Tibial nerve (tissue), 4 donors: ENCODE measurements around the gene GALM. TPM values are rescaled to one million over a fixed set of nuclear protein-coding genes. Genes with fewer than 3 reads are reported as not detected.
"Not testable (repeated sequence)": the region's sequence is repeated elsewhere in the genome, so short reads cannot be mapped to it uniquely, and the experiment has no call there.

Source experiments
- DNase-seq, 2 donors: peaks; one replicate each; pipeline ENCODE4 v3.0.0-alpha.2; 2019; ENCODE audit warnings: low spot score in 2 of 2
- H3K27ac ChIP-seq, 4 donors: fragments of 200-600 bp; sonication (generic) in 3 of 4; one replicate each; pipeline ENCODE4 v1.5.1; 2017 to 2019; ENCODE audit warnings: mild to moderate bottlenecking in 1 of 4
- H3K27me3 ChIP-seq, 2 donors: fragments of 200-600 bp; sonication (generic) in 1 of 2; one replicate each; pipeline versions ENCODE4 v1.5.1 to v1.6.0; 2017 to 2019
- H3K36me3 ChIP-seq, 3 donors: fragments of 200-600 bp; sonication (generic); one replicate each; pipeline ENCODE4 v1.5.1; 2018 to 2019
- H3K4me1 ChIP-seq, 4 donors: fragments of 200-600 bp; sonication (generic) in 3 of 4; one replicate each; pipeline ENCODE4 v1.5.1; 2017 to 2019
- H3K4me3 ChIP-seq, 4 donors: fragments of 200-600 bp; sonication (generic) in 3 of 4; one replicate each; pipeline ENCODE4 v1.5.1; 2017 to 2019; ENCODE audit warnings: mild to moderate bottlenecking in 1 of 4, moderate library complexity in 1 of 4
- H3K9me3 ChIP-seq, 4 donors: fragments of 200-600 bp; sonication (generic) in 3 of 4; one replicate each; pipeline ENCODE4 v1.5.1; 2017 to 2019
- EP300 ChIP-seq, 2 donors: sonication (generic); formaldehyde crosslinking; IDR thresholded peaks; one replicate each; pipeline ENCODE4 v1.6.1; 2017; ENCODE audit warnings: antibody characterized with exemption in 2 of 2, mild to moderate bottlenecking in 1 of 2
- POLR2A ChIP-seq, 2 donors: fragments of 450-650 bp; IDR thresholded peaks; one replicate each; pipeline ENCODE4 v1.6.1; 2017; ENCODE audit warnings: antibody characterized with exemption in 2 of 2, mild to moderate bottlenecking in 2 of 2, moderate library complexity in 2 of 2
- WGBS, 2 donors: methylation state at CpG; one replicate each; pipeline ENCODE4 v1.1.5; 2018; 5-methylcytosine and 5-hydroxymethylcytosine counted together
- total RNA-seq, 4 donors: library from RNA; depleted of rRNA; stranded (reverse); fragments of >200 nt; gene quantifications; one replicate each; pipeline ENCODE4 v1.1.0, GENCODE V29; 2016
- TF ChIP-seq, protein P1 (sequence below), 5 experiments: fragments of 200-600 bp in 3 of 5; fragments of 450-650 bp in 2 of 5; sonication (generic) in 3 of 5; IDR thresholded peaks; one replicate each; pipeline ENCODE4 v1.5.1; 2016 to 2019; ENCODE audit warnings: antibody characterized with exemption in 5 of 5, mild to moderate bottlenecking in 3 of 5, moderate library complexity in 2 of 5

GALM gene
- total RNA-seq, 4 donors from 2014 or later = 20.7 to 57.9 (median 34.2) TPM

DNA sequence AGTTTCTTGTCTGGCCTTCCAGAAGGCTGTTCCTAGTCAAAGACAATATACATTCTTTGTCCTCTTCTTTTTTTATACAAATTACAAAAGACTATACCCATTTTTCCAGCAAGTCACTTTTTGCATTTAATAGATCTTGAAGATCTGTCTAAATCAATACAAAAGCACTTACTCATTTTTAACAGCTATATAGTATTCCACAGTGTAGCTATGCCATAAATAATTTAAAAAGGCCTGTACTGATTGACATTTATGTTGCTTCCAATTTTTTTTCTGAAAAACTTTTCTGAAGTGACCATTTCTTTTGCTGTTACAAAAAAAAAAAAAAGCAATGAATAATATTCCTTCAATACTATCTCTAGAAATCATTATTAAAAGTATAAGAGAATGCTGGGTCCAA is 32.9 kb upstream of the GALM start:
- TF ChIP-seq EP300 (IDR thresholded peaks at IDR 0.05) = no peak
- TF ChIP-seq, protein P1, sequence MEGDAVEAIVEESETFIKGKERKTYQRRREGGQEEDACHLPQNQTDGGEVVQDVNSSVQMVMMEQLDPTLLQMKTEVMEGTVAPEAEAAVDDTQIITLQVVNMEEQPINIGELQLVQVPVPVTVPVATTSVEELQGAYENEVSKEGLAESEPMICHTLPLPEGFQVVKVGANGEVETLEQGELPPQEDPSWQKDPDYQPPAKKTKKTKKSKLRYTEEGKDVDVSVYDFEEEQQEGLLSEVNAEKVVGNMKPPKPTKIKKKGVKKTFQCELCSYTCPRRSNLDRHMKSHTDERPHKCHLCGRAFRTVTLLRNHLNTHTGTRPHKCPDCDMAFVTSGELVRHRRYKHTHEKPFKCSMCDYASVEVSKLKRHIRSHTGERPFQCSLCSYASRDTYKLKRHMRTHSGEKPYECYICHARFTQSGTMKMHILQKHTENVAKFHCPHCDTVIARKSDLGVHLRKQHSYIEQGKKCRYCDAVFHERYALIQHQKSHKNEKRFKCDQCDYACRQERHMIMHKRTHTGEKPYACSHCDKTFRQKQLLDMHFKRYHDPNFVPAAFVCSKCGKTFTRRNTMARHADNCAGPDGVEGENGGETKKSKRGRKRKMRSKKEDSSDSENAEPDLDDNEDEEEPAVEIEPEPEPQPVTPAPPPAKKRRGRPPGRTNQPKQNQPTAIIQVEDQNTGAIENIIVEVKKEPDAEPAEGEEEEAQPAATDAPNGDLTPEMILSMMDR (IDR thresholded peaks at IDR 0.05) = no peak
- TF ChIP-seq POLR2A (IDR thresholded peaks at IDR 0.05) = no peak
- Histone ChIP-seq H3K27ac (no peak overlapping the region), H3K4me1 (peaks cover 0 to 9% (median 0%) of the 10 kb centered on the region in 4 donors), H3K36me3 (no peaks in the 10 kb centered on the region), H3K27me3 (no peaks in the 10 kb centered on the region), H3K9me3 (peaks cover 0 to 5% (median 0%) of the 10 kb centered on the region in 4 donors), H3K4me3 (no peak overlapping the region)
- DNase-seq = no peak

DNA sequence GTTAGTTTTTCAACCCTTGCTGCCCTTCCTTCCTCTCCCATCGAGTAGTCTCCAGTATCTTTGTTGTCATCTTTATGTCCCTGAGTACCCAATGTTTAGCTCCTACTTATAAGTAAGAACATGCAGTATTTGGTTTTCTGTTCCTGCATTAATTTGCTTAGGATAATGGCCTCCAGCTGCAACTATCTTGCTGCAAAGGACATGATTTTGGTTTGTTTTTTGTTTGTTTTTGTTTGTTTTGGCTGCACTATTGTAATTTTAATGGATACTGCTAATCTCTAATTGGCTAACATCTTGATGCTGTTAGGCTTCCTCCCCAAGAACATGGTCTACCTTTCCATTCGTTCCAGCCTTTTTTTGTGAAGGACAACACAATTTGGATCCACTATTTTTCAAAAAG is 32.0 kb upstream of the GALM start:
- TF ChIP-seq, protein P1 (IDR thresholded peaks at IDR 0.05) = no peak
- 41% methylated on average over 2 of the region's 2 CpGs for WGBS, 2 donors

DNA sequence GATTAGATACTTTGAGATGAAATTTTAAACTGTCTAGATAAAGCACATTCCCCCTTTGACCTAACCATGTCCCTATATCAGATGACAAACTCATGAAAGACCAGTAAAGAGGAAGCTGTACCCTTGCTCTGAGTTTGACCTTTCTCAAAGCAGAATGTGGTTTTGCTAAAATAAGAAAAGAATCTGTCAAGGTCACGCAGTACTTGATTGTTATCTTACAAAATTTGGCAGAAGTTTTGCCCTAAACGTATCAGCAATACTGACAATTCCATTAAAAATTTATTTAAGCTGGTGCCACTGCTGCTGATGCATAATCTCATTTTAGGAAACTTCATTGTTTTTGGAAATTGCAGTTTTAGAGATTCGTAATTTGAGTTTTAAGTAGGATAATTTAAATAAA is 31.2 kb upstream of the GALM start:
- Histone ChIP-seq H3K27ac (no peak overlapping the region), H3K36me3 (no peaks in the 10 kb centered on the region), H3K27me3 (no peaks in the 10 kb centered on the region), H3K4me1 (peaks cover 0 to 9% (median 0%) of the 10 kb centered on the region in 4 donors), H3K9me3 (peaks cover 0 to 3% (median 0%) of the 10 kb centered on the region in 4 donors), H3K4me3 (no peak overlapping the region)
- no peak for DNase-seq
- 29 to 32% methylated on average over 3 of the region's 3 CpGs for WGBS, 2 donors
- TF ChIP-seq, protein P1 (IDR thresholded peaks at IDR 0.05) = no peak
- TF ChIP-seq POLR2A (IDR thresholded peaks at IDR 0.05) = no peak
- peak in 1 of 2 donors; percentile 41 for TF ChIP-seq EP300 (IDR thresholded peaks at IDR 0.05)

More for the DNA sequence above, 32.0 kb upstream of the GALM start:
- Histone ChIP-seq H3K27ac (no peak overlapping the region), H3K4me1 (peaks cover 0 to 9% (median 0%) of the 10 kb centered on the region in 4 donors), H3K4me3 (no peak overlapping the region), H3K27me3 (no peaks in the 10 kb centered on the region), H3K9me3 (peaks cover 0 to 5% (median 0%) of the 10 kb centered on the region in 4 donors), H3K36me3 (no peaks in the 10 kb centered on the region)
- DNase-seq = no peak

DNA sequence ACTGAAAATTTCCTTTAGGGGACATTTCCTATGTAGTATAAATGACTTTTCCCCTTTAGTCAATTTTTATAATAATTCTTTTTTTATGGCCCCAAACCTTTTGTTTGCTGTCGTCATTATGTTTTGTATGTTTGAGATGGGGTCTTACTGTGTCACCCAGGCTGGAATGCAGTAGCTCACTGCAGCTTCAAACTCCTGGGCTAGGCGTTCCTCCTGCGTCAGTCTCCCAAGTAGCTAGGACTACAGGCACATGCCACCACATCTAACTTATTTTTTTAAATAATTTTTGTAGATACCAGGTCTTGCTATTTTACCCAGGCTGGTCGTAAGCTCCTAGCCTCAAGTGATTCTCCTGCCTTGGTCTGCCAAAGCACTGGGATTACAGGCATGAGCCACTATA is 30.8 kb upstream of the GALM start:
- TF ChIP-seq EP300 (IDR thresholded peaks at IDR 0.05) (no peak), POLR2A (IDR thresholded peaks at IDR 0.05) (no peak)
- TF ChIP-seq, protein P1 (IDR thresholded peaks at IDR 0.05) = no peak
- H3K4me1 ChIP-seq = peaks cover 0 to 9% (median 0%) of the 10 kb centered on the region in 4 donors
- H3K9me3 ChIP-seq = no peaks in the 10 kb centered on the region
- no peak overlapping the region for H3K27ac ChIP-seq
- H3K4me3 ChIP-seq = no peak overlapping the region
- H3K27me3 ChIP-seq = no peaks in the 10 kb centered on the region
- no peak for DNase-seq
- no peaks in the 10 kb centered on the region for H3K36me3 ChIP-seq
- WGBS, 2 donors = 77 to 78% methylated on average over 4 of the region's 4 CpGs

DNA sequence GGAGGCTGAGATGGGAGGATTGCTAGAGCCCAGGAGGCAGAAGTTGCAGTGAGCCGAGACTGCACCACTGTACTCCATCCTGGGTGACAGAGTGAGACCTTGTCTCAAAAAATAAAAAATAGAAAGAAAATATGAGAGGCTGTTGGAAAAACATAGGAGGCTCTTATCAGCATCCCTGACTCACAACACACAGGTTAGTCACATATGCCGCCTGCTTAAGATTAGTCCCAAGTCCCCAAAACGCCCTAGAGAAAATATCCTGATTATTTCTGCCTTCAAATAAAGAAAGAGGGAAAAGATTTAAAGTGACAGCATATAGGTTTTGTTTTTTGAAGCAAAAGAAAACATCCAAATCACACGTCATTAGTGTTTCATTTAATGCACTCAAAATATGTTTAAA is 29.8 kb upstream of the GALM start:
- H3K9me3 ChIP-seq = no peaks in the 10 kb centered on the region
- no peak overlapping the region for H3K4me3 ChIP-seq
- H3K27me3 ChIP-seq = no peaks in the 10 kb centered on the region
- no peaks in the 10 kb centered on the region for H3K36me3 ChIP-seq
- no peak overlapping the region for H3K27ac ChIP-seq
- 88 to 89% methylated on average over 4 of the region's 4 CpGs for WGBS, 2 donors
- no peak for DNase-seq
- H3K4me1 ChIP-seq = peaks cover 0 to 9% (median 0%) of the 10 kb centered on the region in 4 donors
- TF ChIP-seq, protein P1 (IDR thresholded peaks at IDR 0.05) = no peak
- TF ChIP-seq EP300 (IDR thresholded peaks at IDR 0.05) (no peak), POLR2A (IDR thresholded peaks at IDR 0.05) (no peak)

DNA sequence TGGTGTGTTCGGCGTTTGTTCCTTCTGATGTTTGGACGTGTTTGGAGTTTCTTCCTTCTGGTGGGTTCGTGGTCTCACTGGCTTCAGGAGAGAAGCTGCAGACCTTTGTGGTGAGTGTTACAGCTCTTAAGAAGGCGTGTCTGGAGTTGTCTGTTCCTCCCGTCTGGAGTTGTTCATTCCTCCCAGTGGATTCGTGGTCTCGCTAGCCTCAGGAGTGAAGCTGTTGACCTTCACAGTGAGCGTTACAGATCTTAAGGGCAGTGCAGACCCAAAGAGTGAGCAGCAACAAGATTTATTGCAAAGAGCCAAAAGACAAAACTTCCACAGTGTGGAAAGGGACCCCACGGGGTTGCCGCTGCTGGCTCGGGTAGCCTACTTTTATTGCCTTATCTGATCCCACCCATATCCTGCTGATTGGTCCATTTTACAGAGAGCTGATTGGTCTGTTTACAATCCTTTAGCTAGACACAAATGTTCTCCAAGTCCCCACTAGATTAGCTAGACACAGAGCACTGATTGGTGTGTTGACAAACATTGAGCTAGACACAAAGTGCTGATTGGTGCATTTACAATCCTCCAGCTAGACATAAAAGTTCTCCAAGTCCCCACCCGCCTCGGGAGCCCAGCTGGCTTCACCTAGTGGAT is 23.4 kb upstream of the GALM start:
- not testable (repeated sequence) for DNase-seq, H3K4me3 ChIP-seq, H3K27ac ChIP-seq, H3K9me3 ChIP-seq, H3K36me3 ChIP-seq, H3K27me3 ChIP-seq, H3K4me1 ChIP-seq
- 74 to 75% methylated on average over 14 of the region's 14 CpGs for WGBS, 2 donors
